ENCODE measurements around the gene KLHL15. TPM values are rescaled to one million over a fixed set of nuclear protein-coding genes. Genes with fewer than 3 reads are reported as not detected.

The KLHL15 gene
- total and polyA plus RNA-seq, 12 donors, result 1.2 to 7.9 (median 7.3) TPM

DNA sequence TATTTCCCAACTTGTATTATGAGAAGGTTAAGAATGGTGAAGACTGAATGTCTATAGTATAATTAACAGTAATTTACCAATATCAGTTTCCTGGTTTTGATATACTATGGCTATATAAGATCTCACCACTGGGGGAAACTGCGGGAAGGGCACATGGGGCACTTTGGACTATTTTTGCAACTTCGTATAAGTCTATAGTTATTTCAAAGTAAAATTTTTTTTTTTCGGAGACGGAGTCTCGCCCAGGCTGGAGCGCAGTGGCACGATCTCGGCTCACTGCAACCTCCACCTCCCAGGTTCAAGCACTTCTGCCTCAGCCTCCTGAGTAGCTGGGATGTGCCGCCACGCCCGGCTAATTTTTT lies 73.1 kb downstream of the KLHL15 start:
- no peak for DNase-seq
- H3K9me3 ChIP-seq, result no peaks in the 10 kb centered on the region
- H3K4me3 ChIP-seq, result no peak overlapping the region
- TF ChIP-seq, protein P1, sequence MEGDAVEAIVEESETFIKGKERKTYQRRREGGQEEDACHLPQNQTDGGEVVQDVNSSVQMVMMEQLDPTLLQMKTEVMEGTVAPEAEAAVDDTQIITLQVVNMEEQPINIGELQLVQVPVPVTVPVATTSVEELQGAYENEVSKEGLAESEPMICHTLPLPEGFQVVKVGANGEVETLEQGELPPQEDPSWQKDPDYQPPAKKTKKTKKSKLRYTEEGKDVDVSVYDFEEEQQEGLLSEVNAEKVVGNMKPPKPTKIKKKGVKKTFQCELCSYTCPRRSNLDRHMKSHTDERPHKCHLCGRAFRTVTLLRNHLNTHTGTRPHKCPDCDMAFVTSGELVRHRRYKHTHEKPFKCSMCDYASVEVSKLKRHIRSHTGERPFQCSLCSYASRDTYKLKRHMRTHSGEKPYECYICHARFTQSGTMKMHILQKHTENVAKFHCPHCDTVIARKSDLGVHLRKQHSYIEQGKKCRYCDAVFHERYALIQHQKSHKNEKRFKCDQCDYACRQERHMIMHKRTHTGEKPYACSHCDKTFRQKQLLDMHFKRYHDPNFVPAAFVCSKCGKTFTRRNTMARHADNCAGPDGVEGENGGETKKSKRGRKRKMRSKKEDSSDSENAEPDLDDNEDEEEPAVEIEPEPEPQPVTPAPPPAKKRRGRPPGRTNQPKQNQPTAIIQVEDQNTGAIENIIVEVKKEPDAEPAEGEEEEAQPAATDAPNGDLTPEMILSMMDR (IDR thresholded peaks at IDR 0.05), result no peak
- intact Hi-C loops (cut with DNase I), result no loop called here
- H3K27me3 ChIP-seq, result peaks cover 0 to 58% (median 0%) of the 10 kb centered on the region in 7 donors
- no peaks in the 10 kb centered on the region for H3K36me3 ChIP-seq
- whole genome bisulfite sequencing, 2 donors, result 94 to 98% methylated on average over 11 of the region's 11 CpGs
- H3K27ac ChIP-seq, result peak overlapping the region in 1 of 10 donors; percentile 64
- no peak for ATAC-seq
- H3K4me1 ChIP-seq, result peaks cover 0 to 8% (median 0%) of the 10 kb centered on the region in 9 donors

DNA sequence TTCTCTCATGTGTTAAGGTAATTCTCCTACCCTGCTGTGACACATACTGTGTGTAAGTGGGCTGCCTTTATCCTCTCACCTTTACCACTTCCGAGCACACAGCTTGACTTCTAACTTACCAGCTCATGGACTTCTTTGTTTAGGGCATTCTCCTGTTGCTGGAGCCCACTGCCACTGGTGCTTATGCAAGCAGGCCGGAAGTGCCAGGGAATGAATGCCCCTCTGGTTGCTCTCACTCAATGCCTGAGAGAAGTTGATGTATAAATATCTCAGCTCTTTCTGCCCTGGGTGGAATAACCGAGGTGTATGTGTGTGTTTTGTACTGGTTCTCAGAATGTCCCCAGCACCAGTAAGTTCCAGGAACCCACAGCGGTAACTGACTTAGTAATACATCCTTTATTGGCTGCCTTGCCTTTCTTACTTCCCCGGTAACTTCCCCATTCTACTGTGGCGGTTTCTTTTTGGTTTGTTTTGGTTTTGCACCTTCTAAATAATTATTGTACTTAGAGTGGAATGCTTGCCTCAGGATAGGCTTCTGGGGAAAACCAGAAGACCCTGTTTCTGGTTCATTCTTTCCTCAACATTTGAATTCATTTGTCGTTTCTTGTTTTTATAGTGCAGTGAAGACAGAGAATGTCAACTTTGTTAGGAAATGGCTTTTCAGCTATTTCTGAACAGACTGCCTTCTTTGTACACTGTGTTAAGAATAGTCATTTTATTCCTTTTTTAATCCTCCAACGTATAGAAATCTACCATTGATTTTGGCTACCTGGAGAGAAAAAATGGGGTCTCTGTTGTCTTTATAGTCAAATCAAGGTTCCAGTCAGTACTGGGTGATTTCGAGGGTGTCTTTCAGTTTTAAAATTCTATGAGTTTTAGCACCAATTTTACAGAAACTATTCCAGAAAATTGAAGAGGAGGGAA lies 73.7 kb downstream of the KLHL15 start:
- Histone ChIP-seq H3K4me3 (peak overlapping the region in 2 of 10 donors; percentile 2 to 25), H3K27ac (peak overlapping the region in 1 of 10 donors; percentile 64), H3K9me3 (no peaks in the 10 kb centered on the region), H3K4me1 (peaks cover 0 to 8% (median 0%) of the 10 kb centered on the region in 9 donors), H3K36me3 (no peaks in the 10 kb centered on the region), H3K27me3 (peaks cover 0 to 55% (median 0%) of the 10 kb centered on the region in 7 donors)
- intact Hi-C loops (cut with DNase I), result no loop called here
- WGBS, 2 donors, result 48 to 49% methylated on average over 9 of the region's 9 CpGs
- DNase-seq (no peak), ATAC-seq (no peak)
- TF ChIP-seq, protein P1 (IDR thresholded peaks at IDR 0.05), result no peak

DNA sequence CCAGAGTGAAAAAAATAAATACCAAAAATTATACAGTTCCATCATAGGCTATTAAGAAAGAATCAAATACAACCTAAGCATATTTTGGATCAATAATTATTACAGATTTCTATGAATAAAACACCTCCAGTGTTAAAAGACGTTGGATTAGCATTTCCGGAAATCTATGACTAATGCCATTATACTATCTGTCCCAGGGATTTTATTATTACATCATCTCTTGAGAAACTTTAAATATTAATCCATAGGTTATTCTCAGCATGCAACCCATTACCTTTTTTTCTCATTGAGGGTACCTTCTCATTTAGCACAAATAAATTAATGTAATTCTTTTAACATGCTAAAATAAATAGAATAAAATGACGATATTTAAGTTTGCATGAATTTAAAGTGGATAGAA lies 74.6 kb downstream of the KLHL15 start:
- H3K27me3 ChIP-seq, result peaks cover 0 to 55% (median 0%) of the 10 kb centered on the region in 7 donors
- intact Hi-C loops (cut with DNase I), result no loop called here
- DNase-seq (no peak), ATAC-seq (no peak)
- H3K9me3 ChIP-seq, result no peaks in the 10 kb centered on the region
- H3K27ac ChIP-seq, result peak overlapping the region in 1 of 10 donors; percentile 64
- no peaks in the 10 kb centered on the region for H3K36me3 ChIP-seq
- TF ChIP-seq, protein P1 (IDR thresholded peaks at IDR 0.05), result no peak
- H3K4me3 ChIP-seq, result peak overlapping the region in 1 of 10 donors; percentile 25
- peaks cover 0 to 8% (median 0%) of the 10 kb centered on the region in 9 donors for H3K4me1 ChIP-seq
- 67 to 79% methylated on average over 3 of the region's 3 CpGs for WGBS, 2 donors

DNA sequence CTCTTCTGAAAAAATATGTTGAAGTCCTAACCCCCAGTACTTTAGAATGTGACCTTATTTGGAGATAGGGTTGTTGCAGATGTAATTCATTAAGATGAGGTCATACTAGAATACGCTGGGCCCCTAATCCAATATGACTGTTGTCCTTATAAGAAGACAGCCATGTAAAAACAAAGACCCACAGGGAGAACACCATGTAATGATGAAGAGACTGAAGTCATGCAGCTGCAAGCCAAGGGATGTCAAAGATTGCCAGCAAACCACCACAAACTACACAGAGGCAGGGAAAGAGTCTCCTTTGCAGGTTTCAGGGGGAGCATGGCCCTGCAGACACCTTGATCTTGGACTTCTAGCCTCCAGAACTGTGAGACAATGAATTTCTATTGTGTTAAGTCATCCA lies 81.8 kb downstream of the KLHL15 start:
- H3K27ac ChIP-seq, result no peak overlapping the region
- DNase-seq (no peak), ATAC-seq (no peak)
- no peaks in the 10 kb centered on the region for H3K4me1 ChIP-seq
- TF ChIP-seq, protein P1 (IDR thresholded peaks at IDR 0.05), result no peak
- H3K27me3 ChIP-seq, result peaks cover 0 to 79% (median 0%) of the 10 kb centered on the region in 7 donors
- H3K4me3 ChIP-seq, result no peak overlapping the region
- WGBS, 2 donors, result 74 to 86% methylated on average over 1 of the region's 1 CpG
- H3K36me3 ChIP-seq, result no peaks in the 10 kb centered on the region
- H3K9me3 ChIP-seq, result no peaks in the 10 kb centered on the region
- intact Hi-C loops (cut with DNase I), result no loop called here

Measured in heart right ventricle (tissue), 16 donors.